Endothelial cell of hepatic sinusoid (primary cell): Measurements from ENCODE around the gene GABARAPL2.

Experiments
- in situ Hi-C: cut with HindIII; loops from 2 replicates; pipeline ENCODE4 v1.10.0; 2017; ENCODE audit warnings: low sequenced_read_pairs

Gene GABARAPL2

DNA sequence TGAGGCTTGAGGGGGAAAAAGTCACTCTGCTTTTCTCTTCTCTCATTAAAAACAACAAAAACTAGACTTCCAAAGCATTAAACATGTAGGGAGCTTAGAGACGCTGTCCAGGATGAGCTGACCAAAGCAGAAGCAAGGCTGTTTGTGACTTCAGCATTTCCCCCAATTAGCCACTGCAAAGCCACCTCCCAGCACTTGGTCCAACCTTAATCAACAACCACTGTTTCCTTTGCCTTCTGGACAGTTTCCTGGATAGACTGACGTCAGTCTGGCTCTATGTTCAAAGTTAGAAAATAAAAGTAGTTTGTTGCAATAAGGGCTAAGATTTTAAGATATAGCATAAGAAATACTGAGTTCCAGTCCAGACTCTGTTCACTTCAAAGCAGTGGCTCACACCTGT is 13.2 kb upstream of the GABARAPL2 start:
- in situ Hi-C loops: no loop called here

DNA sequence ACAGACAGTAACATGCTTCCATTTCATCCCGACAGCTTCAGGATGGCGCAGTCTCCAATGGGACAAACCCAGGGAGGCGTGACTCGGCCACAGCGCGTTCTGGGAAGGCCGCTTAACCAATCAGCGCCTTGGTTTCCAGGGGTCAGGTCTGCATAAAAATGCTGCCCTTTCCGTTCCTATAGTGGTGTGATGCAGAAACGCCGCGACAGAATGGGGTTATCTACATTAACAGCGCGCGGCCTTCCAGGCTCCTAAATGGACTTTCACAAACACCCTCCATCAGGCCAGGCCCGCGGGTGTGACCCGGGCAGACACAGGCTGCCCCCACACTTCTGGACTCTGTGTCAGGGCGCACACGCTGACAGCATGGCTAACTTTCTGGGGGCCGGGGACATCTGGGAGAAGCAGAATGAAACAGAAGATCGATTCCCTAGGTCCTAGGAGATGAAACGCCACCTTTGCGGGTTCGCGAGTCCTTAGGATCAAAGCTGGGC is 10.9 kb upstream of the GABARAPL2 start:
- in situ Hi-C loops: no loop called here

DNA sequence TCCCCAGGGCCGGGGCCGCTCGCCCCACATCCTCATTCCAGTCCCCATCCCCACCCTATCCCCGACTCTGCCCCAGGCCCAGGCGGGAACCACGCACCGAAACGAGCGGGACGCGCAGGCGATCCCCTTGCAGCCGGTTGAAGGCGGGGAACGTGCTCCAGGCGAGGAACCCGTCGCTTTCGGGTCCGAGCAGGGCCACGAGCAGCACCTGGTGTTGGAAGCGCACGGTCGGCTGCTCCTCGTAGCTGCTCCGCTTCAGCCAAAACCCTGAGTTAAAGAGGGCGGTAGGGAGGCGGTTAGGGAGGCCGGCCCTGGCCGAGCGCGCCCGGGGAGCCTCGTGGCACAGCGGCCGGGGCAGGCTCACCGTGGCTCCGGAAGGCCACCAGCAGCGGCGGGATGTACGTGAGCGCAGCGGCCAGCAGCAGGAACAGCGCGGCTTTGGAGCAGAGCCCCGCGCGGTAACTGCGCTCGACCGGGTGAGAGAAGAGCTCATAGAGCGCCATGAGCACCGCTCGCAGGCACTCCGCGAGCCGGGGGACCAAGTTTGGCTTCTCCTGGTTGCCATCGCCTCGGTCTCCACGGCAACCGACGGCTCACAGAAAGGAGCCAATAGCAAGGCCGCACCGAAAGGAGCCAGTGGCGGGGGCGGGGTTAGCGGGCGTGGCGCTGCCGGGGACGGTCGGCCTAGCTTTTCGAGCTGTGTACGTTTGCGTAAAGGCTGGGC is 10.3 kb upstream of the GABARAPL2 start, which contains the start of gene TMEM231:
Gene TMEM231 (minus strand): TSS at position 546 of the 724 bp plus-strand sequence. CDS start 43 bp downstream, at position 503.
- in situ Hi-C loops: no loop called here

DNA sequence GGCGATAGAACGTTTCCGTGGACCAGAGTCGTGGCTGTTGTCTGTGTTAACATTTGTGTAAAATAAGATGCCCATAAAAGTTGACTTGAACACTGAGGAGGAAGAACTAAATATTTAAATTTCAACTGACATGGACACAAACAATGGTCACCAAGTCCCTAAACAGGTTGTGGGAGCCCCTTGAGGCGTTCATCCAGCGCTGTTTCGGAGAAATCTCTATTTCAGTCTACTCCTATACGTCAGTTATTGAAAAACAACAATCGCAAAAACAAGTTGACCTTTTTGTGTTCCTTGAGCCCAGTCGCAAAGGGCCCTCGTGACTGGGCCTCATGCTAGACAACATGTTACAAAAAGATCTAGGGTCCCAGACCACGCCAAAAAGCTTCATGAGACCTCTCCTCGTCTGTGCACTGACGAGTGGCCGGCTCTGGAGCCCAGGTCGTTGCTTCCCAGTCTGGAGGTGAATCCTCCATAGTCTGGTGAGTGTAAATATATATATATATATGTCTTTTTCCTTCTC is 9.7 kb upstream of the GABARAPL2 start:
- in situ Hi-C loops: no loop called here

DNA sequence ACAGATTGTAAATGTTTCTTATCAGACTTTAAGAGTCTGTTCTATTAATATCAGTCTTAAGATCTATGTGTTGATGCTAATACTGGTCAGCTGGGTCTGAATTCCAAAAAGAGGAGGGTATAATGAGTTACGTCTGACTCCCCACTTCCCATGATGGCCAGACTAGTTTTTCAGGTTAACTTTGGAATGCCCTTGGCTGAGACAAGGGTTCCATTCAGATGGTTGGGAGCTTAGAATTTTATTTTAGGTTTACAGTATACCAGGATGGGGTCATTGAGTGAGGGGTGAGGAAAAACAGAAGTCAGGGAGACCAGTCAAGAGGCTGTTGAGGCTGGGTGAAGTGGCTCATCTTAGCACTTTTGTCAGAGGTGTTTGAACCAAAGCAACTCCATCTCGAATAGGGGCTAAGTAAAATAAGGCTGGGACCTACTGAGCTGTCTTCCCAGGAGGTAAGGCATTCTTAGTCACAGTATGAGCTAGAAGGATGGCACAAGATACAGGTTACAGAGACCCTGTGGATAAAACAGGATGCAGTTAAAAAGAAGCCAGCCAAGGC is 7.3 kb upstream of the GABARAPL2 start:
- in situ Hi-C loops: no loop called here

DNA sequence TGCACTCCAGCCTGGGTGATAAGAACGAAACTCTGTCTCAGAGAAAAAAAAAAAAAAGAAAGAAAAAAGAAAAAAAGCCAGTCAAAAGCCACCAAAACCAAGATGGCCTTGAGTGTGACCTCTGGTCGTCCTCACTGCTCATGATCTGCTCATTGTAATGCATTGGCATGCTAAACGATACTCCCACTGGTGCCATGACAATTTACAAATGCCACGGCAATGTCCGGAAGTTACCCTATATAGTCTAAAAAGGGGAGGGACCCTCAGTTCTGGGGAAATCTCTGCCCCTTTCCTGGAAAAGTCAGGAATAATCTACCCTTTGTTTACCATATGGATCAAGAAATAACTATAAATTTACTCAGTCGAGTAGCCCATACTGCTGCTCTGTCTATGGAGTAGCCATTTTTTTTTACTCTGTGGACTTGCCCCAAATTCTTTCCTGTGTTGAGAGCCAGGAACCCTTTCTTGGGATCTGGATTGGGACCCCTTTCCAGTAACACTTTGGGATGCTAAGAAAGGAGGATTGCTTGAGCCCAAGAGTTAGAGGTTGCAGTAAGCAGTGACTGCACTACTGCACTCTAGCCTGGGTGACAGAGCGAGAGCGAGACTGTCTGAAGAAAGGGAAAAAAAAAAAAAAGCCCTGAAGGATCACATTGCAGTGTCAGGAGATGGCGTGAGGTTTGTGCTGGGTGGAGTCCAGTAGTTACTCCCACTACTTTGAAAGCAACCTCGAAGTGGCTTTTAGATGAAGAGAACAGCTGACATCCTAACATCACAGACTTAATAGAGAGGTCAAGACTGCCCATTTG is 6.4 kb upstream of the GABARAPL2 start:
- in situ Hi-C loops: no loop called here

DNA sequence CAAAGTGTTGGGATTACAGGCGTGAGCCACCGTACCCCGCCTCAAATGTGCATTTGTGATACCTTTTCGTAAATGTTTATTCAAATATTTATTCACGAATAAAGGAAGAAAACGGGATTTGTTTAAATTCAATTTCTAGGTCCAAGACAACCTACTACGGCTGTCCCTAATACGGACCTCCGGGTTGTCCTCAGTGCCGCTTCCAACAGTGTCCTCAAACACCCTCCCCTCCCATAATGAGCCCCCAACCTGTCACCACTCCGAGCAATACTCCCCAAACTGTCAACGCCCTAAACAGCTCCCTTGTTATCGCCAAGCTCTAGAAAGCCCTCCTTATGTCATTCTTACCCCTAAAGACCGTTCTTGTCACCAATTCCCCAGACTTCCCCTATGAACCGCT is 539 bp upstream of the GABARAPL2 start:
- in situ Hi-C loops: no loop called here

DNA sequence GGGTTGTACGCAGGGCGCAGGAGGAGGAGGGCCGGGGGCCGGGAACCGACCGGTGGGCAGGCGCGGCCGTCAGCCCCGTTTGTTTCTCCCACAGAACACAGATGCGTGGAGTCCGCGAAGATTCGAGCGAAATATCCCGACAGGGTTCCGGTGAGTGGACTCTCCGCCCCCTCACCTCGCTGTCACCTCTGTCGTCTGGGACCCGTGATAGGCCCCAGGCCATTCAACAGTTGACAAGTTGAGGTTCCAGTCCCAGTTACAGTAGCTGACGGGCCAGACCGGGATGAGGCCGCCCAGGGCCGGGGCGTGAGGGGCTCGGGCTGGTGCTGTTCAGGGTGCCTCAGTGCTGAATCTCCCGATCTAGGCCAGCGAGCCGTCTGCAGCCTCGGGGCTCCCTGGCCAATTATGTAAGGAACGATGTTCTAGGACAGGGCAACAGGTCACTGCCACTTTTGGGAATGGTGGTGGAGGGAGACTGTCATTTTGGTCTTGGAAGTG is 628 bp downstream of the GABARAPL2 start:
- in situ Hi-C loops: no loop called here

DNA sequence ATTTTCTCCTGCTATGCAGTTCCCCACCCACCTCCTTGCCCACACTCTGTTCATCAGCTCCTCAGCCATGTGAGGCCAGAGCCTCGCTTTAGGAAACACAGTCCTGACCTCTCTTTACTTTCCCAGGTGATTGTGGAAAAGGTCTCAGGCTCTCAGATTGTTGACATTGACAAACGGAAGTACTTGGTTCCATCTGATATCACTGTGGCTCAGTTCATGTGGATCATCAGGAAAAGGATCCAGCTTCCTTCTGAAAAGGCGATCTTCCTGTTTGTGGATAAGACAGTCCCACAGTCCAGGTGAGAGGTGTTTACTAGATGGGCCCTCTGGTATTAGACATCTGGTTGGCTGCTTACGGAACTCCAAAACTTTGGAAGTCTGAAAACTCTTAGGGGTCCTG is 1.7 kb downstream of the GABARAPL2 start:
- in situ Hi-C loops: no loop called here

DNA sequence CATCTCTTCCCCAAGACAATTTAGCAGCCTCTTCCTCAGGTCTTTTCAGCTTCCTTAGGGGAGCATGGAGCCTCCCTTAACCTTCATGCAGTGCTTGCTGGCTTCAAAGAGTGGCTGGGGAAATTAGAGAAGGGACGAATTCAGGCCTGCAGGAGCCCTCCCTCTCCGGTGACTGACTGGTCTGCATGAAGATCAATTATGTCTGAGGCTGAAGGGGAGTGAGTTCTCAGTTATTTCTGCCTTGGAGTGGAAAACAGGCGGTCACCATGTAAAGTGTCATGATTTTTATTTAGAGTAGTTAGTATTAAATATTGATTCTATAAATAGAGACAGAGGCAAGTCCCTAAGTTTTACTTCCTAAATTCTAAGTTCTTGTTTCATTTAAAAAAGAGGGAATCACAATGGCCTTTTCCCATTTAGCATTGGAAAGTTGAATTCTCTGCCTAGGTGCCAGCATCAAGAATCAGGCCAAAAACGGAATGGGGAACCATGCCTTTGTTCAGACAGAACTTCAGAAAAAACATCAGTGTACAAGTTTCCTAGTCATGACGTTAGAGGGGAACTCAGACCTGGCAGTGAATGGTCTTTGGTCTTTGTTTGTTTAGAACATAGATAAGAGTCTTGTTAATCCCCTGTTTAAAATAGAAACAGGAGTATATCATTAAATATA is 4.4 kb downstream of the GABARAPL2 start:
- in situ Hi-C loops: no loop called here

DNA sequence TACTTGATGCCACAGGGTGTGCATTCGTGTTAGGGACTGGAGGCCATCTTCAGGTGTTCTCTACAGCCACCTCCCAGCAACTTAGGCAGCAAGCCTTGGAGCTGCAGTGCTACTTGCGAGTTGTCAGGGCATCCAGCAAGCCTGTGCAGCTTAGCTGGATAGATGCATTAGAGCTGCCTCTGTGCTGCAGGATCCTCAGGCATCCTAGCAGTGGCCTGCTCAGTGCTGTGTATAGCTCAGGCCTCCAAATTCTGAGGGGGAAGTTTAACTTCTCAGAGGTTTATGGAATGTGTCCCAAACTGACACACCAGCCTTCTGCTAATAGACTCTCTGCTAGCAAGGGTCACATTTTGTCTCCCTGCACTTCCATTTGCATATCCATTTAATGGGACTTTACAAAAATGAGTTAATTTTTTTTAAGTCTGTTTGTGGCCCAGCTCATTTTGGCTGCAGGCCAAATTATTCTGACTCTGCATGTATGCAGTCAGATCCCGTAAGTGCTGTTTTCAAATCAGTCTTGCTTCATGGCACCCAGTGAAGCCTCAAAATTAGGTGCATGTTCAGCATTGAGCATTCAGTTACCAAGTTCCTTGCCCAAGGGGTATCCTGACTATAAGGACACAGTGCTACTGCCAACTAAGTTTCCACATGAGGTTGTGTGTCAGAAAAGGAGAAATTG is 6.8 kb downstream of the GABARAPL2 start:
- in situ Hi-C loops: no loop called here

DNA sequence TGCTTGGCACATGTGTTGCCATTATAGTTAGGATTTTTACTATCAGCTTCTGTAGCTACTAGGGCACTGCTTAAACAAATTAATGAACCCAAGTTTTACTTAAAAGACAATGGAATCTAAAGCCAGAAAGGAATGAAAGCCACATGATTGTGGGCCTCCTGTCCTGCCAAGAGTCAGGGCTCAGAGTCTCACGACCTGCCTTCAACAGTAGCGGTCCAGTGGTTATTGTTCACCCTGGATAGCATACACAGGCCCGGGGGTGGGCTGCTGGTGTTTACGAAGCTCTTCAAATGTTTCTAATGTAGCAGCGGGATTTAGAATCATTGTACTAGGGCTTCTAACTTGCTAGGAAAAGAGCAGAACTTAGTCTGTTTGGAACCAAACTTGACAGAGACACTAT is 7.8 kb downstream of the GABARAPL2 start:
- in situ Hi-C loops: no loop called here

DNA sequence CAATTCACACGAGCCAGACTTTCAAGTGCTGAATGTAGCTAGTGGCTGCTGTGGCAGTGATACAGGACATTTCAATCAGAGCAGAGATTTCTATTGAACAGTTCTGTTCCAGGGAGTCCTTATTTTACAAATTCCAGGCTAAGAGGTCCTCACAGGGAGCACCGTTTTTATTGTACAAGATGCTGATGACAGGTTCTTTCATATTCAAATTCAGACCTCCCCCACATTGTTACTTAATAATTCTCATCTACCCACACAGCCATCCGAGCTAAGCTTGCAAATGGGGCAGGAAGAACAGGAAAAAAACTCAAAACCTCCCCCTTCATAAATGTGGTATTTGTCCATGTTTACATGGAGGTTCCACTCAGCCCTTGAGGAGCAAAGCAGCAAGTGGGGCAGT is 9.8 kb downstream of the GABARAPL2 start:
- in situ Hi-C loops: no loop called here

DNA sequence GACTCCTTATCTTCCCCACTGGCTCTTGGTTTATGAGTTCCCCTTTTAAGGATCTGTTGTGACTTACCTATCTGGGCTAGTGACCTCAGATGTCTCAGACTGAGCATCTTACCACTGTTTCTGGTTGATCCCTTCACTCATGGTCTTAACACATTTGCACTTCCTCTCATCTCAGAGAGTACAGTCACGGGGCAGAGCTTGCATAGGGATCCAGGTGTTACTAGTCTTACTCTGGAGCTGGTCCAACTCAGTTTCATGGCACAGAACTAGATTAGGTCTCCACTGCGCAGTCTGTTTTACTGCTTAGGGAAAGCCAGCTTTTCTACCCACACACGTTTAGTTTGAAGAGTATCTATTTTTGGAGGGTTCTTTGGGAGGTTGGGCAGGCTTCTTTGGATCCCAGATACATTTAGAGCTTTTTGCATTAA is 10.2 kb downstream of the GABARAPL2 start:
- in situ Hi-C loops: no loop called here

DNA sequence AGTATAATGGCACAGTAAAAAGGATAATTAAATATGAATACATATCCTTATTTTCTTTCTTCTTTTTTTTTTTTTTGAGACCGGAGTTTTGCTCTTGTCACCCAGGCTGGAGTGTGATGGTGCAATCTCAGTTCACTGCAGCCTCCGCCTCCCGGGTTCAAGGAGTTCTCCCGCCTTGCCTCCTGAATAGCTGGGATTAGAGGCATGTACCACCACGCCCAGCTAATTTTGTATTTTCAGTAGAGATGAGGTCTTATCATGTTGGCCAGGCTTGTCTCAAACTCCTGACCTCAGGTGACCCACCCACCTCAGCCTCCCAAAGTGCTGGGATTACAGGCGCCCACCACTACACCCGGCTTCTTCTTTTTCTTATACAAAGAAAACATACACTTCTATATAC is 12.0 kb downstream of the GABARAPL2 start:
- in situ Hi-C loops: no loop called here

DNA sequence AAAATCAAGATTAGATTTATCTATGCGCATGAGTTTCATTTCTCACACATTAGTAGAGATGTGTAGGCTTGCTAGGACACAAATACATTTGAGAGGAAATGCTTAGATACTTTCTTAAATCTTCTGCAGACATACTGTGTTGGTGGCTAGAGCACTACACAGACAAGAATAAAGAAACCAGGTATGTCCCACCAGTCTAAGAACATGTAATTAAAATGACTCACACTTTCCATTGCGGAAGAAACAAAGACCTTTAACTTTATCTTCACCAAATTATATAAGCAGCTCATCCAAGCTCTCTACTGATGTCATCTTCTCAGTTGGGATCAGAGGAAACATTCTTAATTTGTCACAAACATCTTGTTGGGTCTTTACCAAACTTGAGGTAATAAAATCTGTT is 12.5 kb downstream of the GABARAPL2 start:
- in situ Hi-C loops: no loop called here

DNA sequence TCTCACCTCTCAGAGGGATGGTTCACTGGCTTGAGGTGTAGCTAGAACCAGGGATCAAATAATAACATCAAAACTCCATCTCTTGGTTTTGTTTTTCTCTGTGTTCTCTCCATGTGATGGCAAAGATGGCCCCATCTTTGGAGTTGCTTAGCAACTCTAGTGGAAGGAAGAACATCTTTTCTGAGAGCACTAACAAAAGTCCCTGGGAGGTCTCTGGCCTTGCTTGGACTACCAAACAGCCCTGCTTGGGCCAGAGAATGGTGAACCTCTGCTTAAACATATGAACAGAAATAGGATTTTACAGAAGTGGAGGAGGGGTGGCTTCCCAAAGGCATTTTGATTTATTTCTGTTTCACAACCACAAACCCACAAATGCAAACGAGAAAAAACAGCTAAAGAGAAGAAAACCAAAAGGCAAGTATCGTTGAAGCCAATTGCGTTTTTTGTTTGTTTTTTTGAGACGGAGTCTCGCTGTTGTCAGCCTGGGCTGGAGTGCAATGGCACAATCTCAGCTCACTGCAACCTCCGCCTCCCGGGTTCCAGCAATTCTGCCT is 13.2 kb downstream of the GABARAPL2 start:
- in situ Hi-C loops: no loop called here

DNA sequence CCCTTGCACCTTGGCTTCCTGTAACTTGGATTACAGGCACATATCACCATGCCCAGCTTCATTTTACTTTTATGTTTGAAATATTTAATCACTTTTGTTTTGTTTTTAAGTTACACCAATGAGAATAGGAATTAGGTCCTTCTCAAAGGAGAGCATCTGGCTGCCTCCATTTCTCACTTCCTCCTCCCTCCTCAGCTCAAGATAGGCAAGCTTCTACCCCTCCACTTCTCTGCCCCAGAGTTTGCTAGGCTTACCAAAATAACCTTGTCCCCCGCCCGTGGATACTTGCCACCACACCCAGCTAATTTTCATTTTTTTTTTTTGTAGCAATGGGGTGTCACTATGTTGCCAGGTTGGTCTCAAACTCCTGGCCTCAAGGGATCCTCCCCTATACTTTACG is 17.9 kb downstream of the GABARAPL2 start:
- in situ Hi-C loops: no loop called here

DNA sequence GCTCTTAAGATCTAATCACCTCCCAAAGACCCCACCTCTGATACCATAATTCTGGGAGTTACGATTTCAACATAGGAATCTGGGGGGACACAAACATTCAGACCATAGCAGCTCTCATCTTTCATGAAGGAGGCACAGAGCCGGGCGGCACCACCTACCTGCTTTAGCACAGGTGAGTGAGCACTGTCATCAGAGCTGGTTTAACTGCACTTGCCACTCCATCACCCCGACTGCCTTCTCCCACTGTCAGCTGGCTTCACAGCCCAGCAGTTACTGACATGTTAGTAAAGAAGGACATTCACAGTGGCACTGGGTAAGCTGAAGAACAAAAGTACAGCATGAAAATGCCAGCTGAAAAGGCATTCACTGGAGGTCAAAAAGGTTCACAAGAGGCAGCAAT is 22.5 kb downstream of the GABARAPL2 start:
- in situ Hi-C loops: no loop called here

DNA sequence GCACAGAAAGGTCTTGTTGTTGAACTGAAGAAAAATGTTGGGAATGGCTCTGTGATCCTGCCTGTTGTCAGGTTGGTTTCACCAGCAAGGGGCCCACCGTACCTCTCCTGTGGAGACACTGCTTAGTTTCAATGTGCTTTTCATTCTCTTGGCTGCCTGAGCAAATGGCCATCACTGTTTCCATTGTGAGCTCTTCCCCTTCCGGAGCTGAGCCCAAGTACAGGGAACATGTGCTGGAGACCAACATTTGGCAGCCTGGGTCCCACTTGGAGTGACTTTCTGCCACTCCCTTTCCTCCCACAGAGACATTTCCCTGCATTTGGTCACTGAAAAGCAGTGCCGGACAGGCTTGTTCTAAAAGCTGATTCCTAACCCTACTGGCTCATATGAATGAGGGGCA is 23.1 kb downstream of the GABARAPL2 start:
- in situ Hi-C loops: no loop called here
